ENCODE data around the gene NID2.

NID2 gene

DNA sequence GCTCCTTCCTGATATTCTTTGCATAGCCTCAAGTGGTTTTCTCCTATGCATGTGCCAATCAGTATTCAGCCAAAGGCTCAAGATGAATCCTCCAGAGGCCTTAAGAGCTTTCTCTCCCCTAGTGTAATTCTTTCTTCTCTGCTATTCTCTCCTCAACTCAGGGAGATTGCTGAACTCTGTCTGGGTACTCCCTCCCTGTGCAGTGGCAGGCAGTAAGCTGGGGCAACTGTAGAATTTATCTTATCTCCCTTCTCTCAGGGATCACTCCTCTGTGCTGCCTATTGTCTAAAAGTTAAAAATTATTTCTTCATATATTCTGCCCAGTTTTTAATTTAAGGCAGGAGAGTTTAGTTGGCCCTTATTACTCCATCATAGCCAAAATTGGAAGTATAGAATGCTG, 108.0 kb downstream of the NID2 start:
- no peak overlapping the region for H3K4me3 Mint-ChIP-seq
- H3K4me1 Mint-ChIP-seq (ENCODE audit: low read depth in 2 of 2): peaks cover 36 to 74% of the 10 kb centered on the region in 2 donors
- DNase-seq: no peak
- no peak for ATAC-seq (replicated peaks)
- peak overlapping the region; percentile 47 to 67 for H3K27ac Mint-ChIP-seq
- H3K27me3 Mint-ChIP-seq: no peaks in the 10 kb centered on the region
- peaks cover 2 to 20% of the 10 kb centered on the region in 2 donors for H3K9me3 Mint-ChIP-seq
- H3K36me3 Mint-ChIP-seq (ENCODE audit: insufficient read depth): peaks cover 42% of the 10 kb centered on the region

DNA sequence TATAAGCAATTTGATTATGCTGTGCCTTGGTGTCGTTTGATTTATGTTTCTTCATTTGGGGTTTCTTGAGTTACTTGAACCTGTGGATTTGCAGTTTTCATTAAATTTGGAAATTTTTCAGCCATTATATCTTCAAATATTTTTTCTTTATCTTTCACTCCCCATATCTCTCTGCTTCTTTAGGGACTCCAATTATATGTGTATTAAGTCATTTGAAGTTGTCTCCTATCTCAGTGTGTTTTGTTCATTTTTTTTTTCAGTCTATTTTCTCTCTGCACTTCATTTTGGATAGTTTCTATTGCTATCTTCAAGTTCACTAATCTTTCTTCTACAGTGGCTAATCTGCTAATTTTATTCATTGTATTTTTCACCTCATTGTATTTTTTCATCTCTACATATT, 108.9 kb downstream of the NID2 start:
- H3K27ac Mint-ChIP-seq: peak overlapping the region in 1 of 2 donors; percentile 67
- no peak overlapping the region for H3K4me3 Mint-ChIP-seq
- ATAC-seq (replicated peaks) (no peak), DNase-seq (no peak)
- peaks cover 39% of the 10 kb centered on the region for H3K36me3 Mint-ChIP-seq (ENCODE audit: insufficient read depth)
- peaks cover 2 to 20% of the 10 kb centered on the region in 2 donors for H3K9me3 Mint-ChIP-seq
- H3K27me3 Mint-ChIP-seq: no peaks in the 10 kb centered on the region
- H3K4me1 Mint-ChIP-seq (ENCODE audit: low read depth in 2 of 2): peaks cover 39 to 76% of the 10 kb centered on the region in 2 donors

DNA sequence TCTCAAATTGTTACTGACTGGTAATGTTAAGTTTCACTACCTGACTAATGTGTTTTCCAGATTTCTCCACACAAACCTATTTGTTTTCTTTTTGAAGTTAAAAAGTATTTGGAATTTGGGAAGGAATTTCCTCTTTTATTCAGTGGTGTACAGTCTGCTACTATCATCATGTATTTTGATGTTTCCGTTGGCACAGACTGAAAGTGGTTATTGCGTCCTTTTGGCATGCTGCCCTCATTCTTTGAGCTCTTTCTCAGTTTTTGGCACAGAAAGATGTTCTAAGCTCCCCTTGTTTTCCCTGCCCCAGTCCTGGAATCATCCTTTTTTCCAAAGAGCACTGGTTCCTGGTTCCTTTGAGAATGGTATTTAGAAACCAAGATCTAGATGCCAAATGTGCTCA, 110.9 kb downstream of the NID2 start:
- peaks cover 2 to 20% of the 10 kb centered on the region in 2 donors for H3K9me3 Mint-ChIP-seq
- H3K36me3 Mint-ChIP-seq (ENCODE audit: insufficient read depth): peaks cover 52% of the 10 kb centered on the region
- H3K4me1 Mint-ChIP-seq (ENCODE audit: low read depth in 2 of 2): peaks cover 41 to 84% of the 10 kb centered on the region in 2 donors
- peak overlapping the region in 1 of 2 donors; percentile 67 for H3K27ac Mint-ChIP-seq
- no peak overlapping the region for H3K4me3 Mint-ChIP-seq
- ATAC-seq (replicated peaks) (no peak), DNase-seq (no peak)
- no peaks in the 10 kb centered on the region for H3K27me3 Mint-ChIP-seq
